Breast epithelium (tissue), 3 donors: Measurements from ENCODE around the gene CSNK1G1.

ENCODE experiments used
- CTCF ChIP-seq, 3 donors: fragments of 450-650 bp; IDR thresholded peaks; one replicate each; pipeline ENCODE4 v1.5.1; 2016 to 2017; ENCODE audit warnings: antibody characterized with exemption in 3 of 3, mild to moderate bottlenecking in 3 of 3, moderate library complexity in 3 of 3
- POLR2A ChIP-seq: fragments of 450-650 bp; IDR thresholded peaks from one replicate; pipeline ENCODE4 v1.6.1; 2016; ENCODE audit warnings: antibody characterized with exemption, mild to moderate bottlenecking, moderate library complexity
- POLR2AphosphoS5 ChIP-seq, 3 donors: sonication (generic); formaldehyde crosslinking; IDR thresholded peaks; one replicate each; pipeline ENCODE4 v1.6.1; 2017; ENCODE audit warnings: antibody characterized with exemption in 3 of 3

GRCh38 chr15:64151727-64152506 lies 204.1 kb downstream of the CSNK1G1 start, which contains the start of gene SNX22:
- no peak for TF ChIP-seq POLR2A
- TF ChIP-seq CTCF (IDR thresholded peaks at IDR 0.05), result no peak
- TF ChIP-seq POLR2AphosphoS5 (IDR thresholded peaks at IDR 0.05), result no peak
